ENCODE data around the gene LCP2.

DNA sequence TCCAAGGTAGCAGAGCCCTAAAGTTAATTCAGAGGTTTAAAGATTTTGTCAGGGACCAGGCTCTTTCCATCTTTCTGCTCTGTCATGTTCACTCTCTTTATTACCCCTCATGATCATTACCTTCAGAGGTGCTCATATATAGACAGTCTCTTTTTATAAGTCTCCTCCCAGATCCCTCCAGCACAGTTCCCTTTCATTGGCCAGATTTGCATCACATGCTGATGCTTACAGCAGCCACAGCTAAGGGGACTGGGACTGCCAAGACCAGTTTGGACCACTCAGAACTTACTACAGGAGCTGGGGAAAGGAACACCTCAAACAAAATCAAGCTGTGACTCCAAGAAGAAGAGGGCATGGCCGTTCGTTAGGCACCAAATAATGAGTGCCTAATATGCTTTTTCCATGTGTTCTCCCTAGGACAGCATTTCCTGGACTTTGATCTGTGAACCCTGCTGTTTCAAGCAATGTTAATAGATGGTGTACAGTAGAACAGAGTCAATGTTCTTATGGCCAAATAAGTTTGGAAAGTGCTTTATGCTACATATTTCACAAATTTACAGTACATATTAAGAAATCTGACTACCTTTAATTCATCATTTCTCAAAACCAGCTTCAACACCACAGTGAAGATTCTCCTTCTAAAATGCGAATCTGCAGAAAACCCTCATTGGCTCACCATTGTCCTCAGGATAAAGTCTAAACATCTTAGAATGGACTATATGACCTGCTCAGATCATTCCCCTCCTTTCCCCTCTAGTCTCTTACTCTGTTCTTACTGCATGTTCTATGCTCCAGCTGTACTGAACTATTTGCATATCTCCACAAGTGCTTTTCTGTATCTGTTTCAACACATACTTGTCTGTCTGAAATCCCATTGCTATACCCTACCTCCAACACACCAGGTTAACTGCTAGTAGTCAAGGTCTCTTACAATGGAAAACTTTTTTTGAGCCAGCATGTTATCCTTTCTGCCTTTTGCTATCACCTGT lies 61.4 kb downstream of the LCP2 start:
- TF ChIP-seq, protein P1, sequence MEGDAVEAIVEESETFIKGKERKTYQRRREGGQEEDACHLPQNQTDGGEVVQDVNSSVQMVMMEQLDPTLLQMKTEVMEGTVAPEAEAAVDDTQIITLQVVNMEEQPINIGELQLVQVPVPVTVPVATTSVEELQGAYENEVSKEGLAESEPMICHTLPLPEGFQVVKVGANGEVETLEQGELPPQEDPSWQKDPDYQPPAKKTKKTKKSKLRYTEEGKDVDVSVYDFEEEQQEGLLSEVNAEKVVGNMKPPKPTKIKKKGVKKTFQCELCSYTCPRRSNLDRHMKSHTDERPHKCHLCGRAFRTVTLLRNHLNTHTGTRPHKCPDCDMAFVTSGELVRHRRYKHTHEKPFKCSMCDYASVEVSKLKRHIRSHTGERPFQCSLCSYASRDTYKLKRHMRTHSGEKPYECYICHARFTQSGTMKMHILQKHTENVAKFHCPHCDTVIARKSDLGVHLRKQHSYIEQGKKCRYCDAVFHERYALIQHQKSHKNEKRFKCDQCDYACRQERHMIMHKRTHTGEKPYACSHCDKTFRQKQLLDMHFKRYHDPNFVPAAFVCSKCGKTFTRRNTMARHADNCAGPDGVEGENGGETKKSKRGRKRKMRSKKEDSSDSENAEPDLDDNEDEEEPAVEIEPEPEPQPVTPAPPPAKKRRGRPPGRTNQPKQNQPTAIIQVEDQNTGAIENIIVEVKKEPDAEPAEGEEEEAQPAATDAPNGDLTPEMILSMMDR (IDR thresholded peaks at IDR 0.05): no peak
- TF ChIP-seq EZH2 (IDR thresholded peaks at IDR 0.05): no peak
